Upper lobe of left lung (tissue), 6 donors: ENCODE measurements around the gene MANF. TPM values are rescaled to one million over a fixed set of nuclear protein-coding genes. Genes with fewer than 3 reads are reported as not detected.

ENCODE experiments used
- ATAC-seq, 2 donors: fragments of 200-7000 bp; cut with Tn5 transposase; one replicate each; pipeline ENCODE4 v1.9.1; 2022; ENCODE audit warnings: mild to moderate bottlenecking in 2 of 2, moderate library complexity in 2 of 2; ENCODE audit not compliant: low FRiP score in 2 of 2
- DNase-seq, 2 donors: peaks; one replicate each; pipeline ENCODE4 v3.0.0-alpha.2; 2019 to 2020
- H3K27ac ChIP-seq, 4 donors: fragments of 200-600 bp; sonication (generic); one replicate each; pipeline ENCODE4 v1.5.1; 2016 to 2019
- H3K27me3 ChIP-seq, 4 donors: fragments of 200-600 bp; sonication (generic); one replicate each; pipeline ENCODE4 v1.5.1; 2017 to 2019
- H3K36me3 ChIP-seq, 4 donors: fragments of 200-600 bp; sonication (generic); one replicate each; pipeline ENCODE4 v1.5.1; 2016 to 2019
- H3K4me1 ChIP-seq, 4 donors: fragments of 200-600 bp; sonication (generic); one replicate each; pipeline ENCODE4 v1.5.1; 2018 to 2019
- H3K4me3 ChIP-seq, 4 donors: fragments of 200-600 bp; sonication (generic); one replicate each; pipeline ENCODE4 v1.5.1; 2017 to 2019; ENCODE audit warnings: mild to moderate bottlenecking in 2 of 4, moderate library complexity in 1 of 4
- H3K9me3 ChIP-seq, 4 donors: fragments of 200-600 bp; sonication (generic); one replicate each; pipeline ENCODE4 v1.5.1; 2018 to 2019
- CTCF ChIP-seq, 6 experiments: fragments of 450-650 bp in 4 of 6; fragments of 200-600 bp in 2 of 6; sonication (generic) in 2 of 6; IDR thresholded peaks; one replicate each; pipeline ENCODE4 v1.5.1; 2016 to 2019; ENCODE audit warnings: antibody characterized with exemption in 6 of 6
- EP300 ChIP-seq, 4 donors: sonication (generic); formaldehyde crosslinking; IDR thresholded peaks; one replicate each; pipeline ENCODE4 v1.5.1; 2017; ENCODE audit warnings: antibody characterized with exemption in 4 of 4, control low read depth in 2 of 4
- POLR2A ChIP-seq, 4 donors: fragments of 450-650 bp; IDR thresholded peaks; one replicate each; pipeline ENCODE4 v1.5.1; 2016 to 2017; ENCODE audit warnings: antibody characterized with exemption in 4 of 4, mild to moderate bottlenecking in 2 of 4
- POLR2AphosphoS5 ChIP-seq, 2 donors: sonication (generic); formaldehyde crosslinking; IDR thresholded peaks; one replicate each; pipeline ENCODE4 v1.5.1; 2017; ENCODE audit warnings: antibody characterized with exemption in 2 of 2
- whole genome bisulfite sequencing, 2 donors: methylation state at CpG; one replicate each; pipeline ENCODE4 v1.1.5; 2017 to 2018; 5-methylcytosine and 5-hydroxymethylcytosine counted together
- total RNA-seq, 6 donors: library from RNA; depleted of rRNA in 4 of 6; stranded (reverse); fragments of >200 nt in 4 of 6; gene quantifications; one replicate each; pipeline versions ENCODE4 v1.1.0 to v1.2.1, GENCODE V29; 2016 to 2021
- donor health status: DM: no; HTN: no; CAD: no; lungs with moderate emphysema.
- donor health status: DM: no; HTN: yes; CAD: no; lungs with severe emphysema.

Gene MANF
- total RNA-seq, 6 donors from 2014 or later: 19.0 to 102 (median 54.5) TPM

- no peak for ATAC-seq
- H3K36me3 ChIP-seq: peaks cover 21 to 87% (median 38%) of the 10 kb centered on the region in 4 donors
- no peaks in the 10 kb centered on the region for H3K9me3 ChIP-seq
- 93 to 95% methylated on average over 3 of the region's 3 CpGs for WGBS, 2 donors
- no peaks in the 10 kb centered on the region for H3K27me3 ChIP-seq
- no peaks in the 10 kb centered on the region for H3K4me1 ChIP-seq
- no peak for DNase-seq
- H3K27ac ChIP-seq: no peak overlapping the region
- TF ChIP-seq POLR2A (IDR thresholded peaks at IDR 0.05) (no peak), CTCF (IDR thresholded peaks at IDR 0.05) (no peak), POLR2AphosphoS5 (IDR thresholded peaks at IDR 0.05) (no peak), EP300 (IDR thresholded peaks at IDR 0.05) (no peak)
- no peak overlapping the region for H3K4me3 ChIP-seq
Observed at GRCh38 chr3:51422211-51422610, 37.1 kb downstream of the MANF start.

- H3K4me3 ChIP-seq: no peak overlapping the region
- DNase-seq: no peak
- TF ChIP-seq CTCF (IDR thresholded peaks at IDR 0.05) (no peak), EP300 (IDR thresholded peaks at IDR 0.05) (no peak), POLR2AphosphoS5 (IDR thresholded peaks at IDR 0.05) (no peak)
- H3K27ac ChIP-seq: no peak overlapping the region
- peaks cover 0 to 83% (median 39%) of the 10 kb centered on the region in 4 donors for H3K36me3 ChIP-seq
- H3K4me1 ChIP-seq: no peaks in the 10 kb centered on the region
- ATAC-seq: no peak
- WGBS, 2 donors: 92 to 94% methylated on average over 4 of the region's 4 CpGs
- H3K27me3 ChIP-seq: no peaks in the 10 kb centered on the region
- no peaks in the 10 kb centered on the region for H3K9me3 ChIP-seq
Observed at GRCh38 chr3:51426921-51427320, 41.8 kb downstream of the MANF start.

- H3K36me3 ChIP-seq: peaks cover 4 to 75% (median 44%) of the 10 kb centered on the region in 4 donors
- no peak for ATAC-seq
- DNase-seq: peak in 1 of 2 donors; percentile 53
- H3K4me1 ChIP-seq: no peaks in the 10 kb centered on the region
- H3K27ac ChIP-seq: no peak overlapping the region
- TF ChIP-seq CTCF (IDR thresholded peaks at IDR 0.05) (no peak), POLR2A (IDR thresholded peaks at IDR 0.05) (no peak), EP300 (IDR thresholded peaks at IDR 0.05) (no peak), POLR2AphosphoS5 (IDR thresholded peaks at IDR 0.05) (no peak)
- no peaks in the 10 kb centered on the region for H3K9me3 ChIP-seq
- WGBS, 2 donors: 69 to 85% methylated on average over 3 of the region's 3 CpGs
- H3K4me3 ChIP-seq: no peak overlapping the region
- H3K27me3 ChIP-seq: no peaks in the 10 kb centered on the region
Observed at GRCh38 chr3:51429138-51429537, 44.0 kb downstream of the MANF start.

GRCh38 chr3:51434110-51434509 is 49.0 kb downstream of the MANF start:
- no peaks in the 10 kb centered on the region for H3K4me1 ChIP-seq
- no peaks in the 10 kb centered on the region for H3K9me3 ChIP-seq
- no peak overlapping the region for H3K27ac ChIP-seq
- ATAC-seq (no peak), DNase-seq (no peak)
- 96 to 97% methylated on average over 5 of the region's 5 CpGs for WGBS, 2 donors
- TF ChIP-seq POLR2AphosphoS5 (IDR thresholded peaks at IDR 0.05): no peak
- no peak for TF ChIP-seq POLR2A (IDR thresholded peaks at IDR 0.05)
- TF ChIP-seq EP300 (IDR thresholded peaks at IDR 0.05): no peak
- no peak for TF ChIP-seq CTCF (IDR thresholded peaks at IDR 0.05)
- peaks cover 4 to 55% (median 36%) of the 10 kb centered on the region in 4 donors for H3K36me3 ChIP-seq
- H3K27me3 ChIP-seq: no peaks in the 10 kb centered on the region
- H3K4me3 ChIP-seq: no peak overlapping the region

- peak in 1 of 2 donors; percentile 51 for DNase-seq
- Histone ChIP-seq H3K9me3 (no peaks in the 10 kb centered on the region), H3K36me3 (peaks cover 4 to 55% (median 33%) of the 10 kb centered on the region in 4 donors), H3K4me1 (no peaks in the 10 kb centered on the region), H3K27ac (no peak overlapping the region), H3K27me3 (no peaks in the 10 kb centered on the region), H3K4me3 (no peak overlapping the region)
- no peak for TF ChIP-seq EP300 (IDR thresholded peaks at IDR 0.05)
- peak in 5 of 6 experiments; percentile 40 to 55 (median 43) for TF ChIP-seq CTCF (IDR thresholded peaks at IDR 0.05)
- ATAC-seq: peak; percentile 73 to 83
Observed at GRCh38 chr3:51434746-51435327, 49.7 kb downstream of the MANF start.
